GM12892 (cell line): ENCODE measurements around the gene CCDC88A.
"Not testable (repeated sequence)": the region's sequence is repeated elsewhere in the genome, so short reads cannot be mapped to it uniquely, and the experiment has no call there.

Experiments used
- POLR2A ChIP-seq: IDR thresholded peaks from 2 replicates; pipeline ENCODE4 v1.6.1; 2011; ENCODE audit warnings: low read depth, low read length, control low read depth
- POLR2AphosphoS5 ChIP-seq: IDR thresholded peaks from 2 replicates; pipeline ENCODE4 v1.6.1; 2011; ENCODE audit warnings: low read depth, low read length, control low read depth
- TAF1 ChIP-seq: IDR thresholded peaks from 2 replicates; pipeline ENCODE4 v1.6.1; 2011; ENCODE audit warnings: low read depth, mild to moderate bottlenecking, control low read depth, low read length, borderline replicate concordance

DNA sequence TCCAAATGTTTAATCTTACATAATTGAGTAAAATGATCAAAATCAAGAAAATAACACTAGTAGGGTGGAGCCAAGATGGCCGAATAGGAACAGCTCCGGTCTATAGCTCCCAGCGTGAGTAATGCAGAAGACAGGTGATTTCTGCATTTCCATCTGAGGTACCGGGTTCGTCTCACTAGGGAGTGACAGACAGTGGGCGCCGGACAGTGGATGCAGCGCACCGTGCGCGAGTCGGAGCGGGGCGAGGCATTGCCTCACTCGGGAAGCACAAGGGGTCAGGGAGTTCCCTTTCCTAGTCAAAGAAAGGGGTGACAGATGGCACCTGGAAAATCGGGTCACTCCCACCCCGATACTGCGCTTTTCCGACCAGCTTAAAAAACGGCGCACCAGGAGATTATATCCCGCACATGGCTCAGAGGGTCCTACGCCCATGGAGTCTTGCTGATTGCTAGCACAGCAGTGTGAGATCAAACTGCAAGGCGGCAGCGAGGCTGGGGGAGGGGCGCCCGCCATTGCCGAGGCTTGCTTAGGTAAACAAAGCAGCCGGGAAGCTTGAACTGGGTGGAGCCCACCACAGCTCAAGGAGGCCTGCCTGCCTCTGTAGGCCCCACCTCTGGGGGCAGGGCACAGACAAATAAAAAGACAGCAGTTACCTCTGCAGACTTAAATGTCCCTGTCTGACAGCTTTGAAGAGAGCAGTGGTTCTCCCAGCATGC, 22.5 kb upstream of the CCDC88A start:
- not testable (repeated sequence) for TF ChIP-seq POLR2A, POLR2AphosphoS5, TAF1
